Endothelial cell of umbilical vein (primary cell): Measurements from ENCODE around the gene HCFC1. TPM values are rescaled to one million over a fixed set of nuclear protein-coding genes. Genes with fewer than 3 reads are reported as not detected.

Source experiments
- BruUV-seq: library from RNA; stranded (reverse); fragments of 400-500 nt; replicated peaks from 2 replicates; lab custom pipeline; 2021; lab: Mats Ljungman, UMichigan
- CTCF ChIA-PET: fragments of 300-600, 350-600 bp; sonication (Branson Sonifier 250); formaldehyde crosslinking; loops from one replicate; lab custom pipeline; 2021; ENCODE audit warnings: antibody characterized with exemption, inconsistent platforms; lab: Charles Lee
- POLR2A ChIA-PET: fragments of 300-600, 350-600 bp; sonication (Branson Sonifier 250); formaldehyde crosslinking; loops from one replicate; lab custom pipeline; 2021; ENCODE audit warnings: antibody characterized with exemption, inconsistent platforms; lab: Charles Lee
- DNase-seq: peaks from one replicate; pipeline ENCODE4 v3.0.0-alpha.2; 2011; ENCODE audit warnings: low read depth, low spot score
- FAIRE-seq: peaks from 2 replicates; lab custom pipeline; 2011; peaks lifted over from hg19 to GRCh38; lab: Jason Lieb, UNC
- H2AFZ ChIP-seq: 2 replicates; pipeline ENCODE4 v1.6.0; 2012; ENCODE audit warnings: low read depth, low read length, control low read depth, inconsistent platforms
- H3K27ac ChIP-seq: 2 replicates; pipeline ENCODE4 v1.5.1; 2011; ENCODE audit warnings: low read depth, mild to moderate bottlenecking, control low read depth, low read length, moderate library complexity; ENCODE audit not compliant: insufficient read depth
- H3K27me3 ChIP-seq, 2 experiments: 2 replicates each; pipeline versions ENCODE4 v1.6.0 to v1.6.1; 2011; ENCODE audit warnings: low read length in 2 of 2, mixed read lengths in 1 of 2; ENCODE audit not compliant: control insufficient read depth in 2 of 2, insufficient read depth in 2 of 2
- H3K36me3 ChIP-seq, 2 experiments: 2 replicates in 1 of 2; 3 replicates in 1 of 2; pipeline ENCODE4 v1.5.1; 2011; ENCODE audit warnings: low read length in 2 of 2, mild to moderate bottlenecking in 1 of 2, moderate library complexity in 1 of 2; ENCODE audit not compliant: control insufficient read depth in 2 of 2, insufficient read depth in 2 of 2; ENCODE audit errors: extremely low read depth in 1 of 2
- H3K4me1 ChIP-seq: 3 replicates; pipeline ENCODE4 v1.5.1; 2011; ENCODE audit warnings: mild to moderate bottlenecking, low read length; ENCODE audit not compliant: control insufficient read depth, insufficient read depth; ENCODE audit errors: extremely low read depth
- H3K4me2 ChIP-seq: 2 replicates; pipeline ENCODE4 v1.6.1; 2011; ENCODE audit warnings: low read length, control low read depth, mixed read lengths; ENCODE audit not compliant: insufficient read depth
- H3K4me3 ChIP-seq, 3 experiments: fragments of 200-600 bp in 1 of 3; sonication (generic), shearing (Covaris generic) in 1 of 3; replicated peaks in 1 of 3; 2 replicates each; pipeline ENCODE4 v1.5.1; 2011 to 2016; ENCODE audit warnings: control low read depth in 3 of 3, low read length in 3 of 3, mild to moderate bottlenecking in 2 of 3, inconsistent platforms in 1 of 3, low read depth in 1 of 3, moderate library complexity in 1 of 3; ENCODE audit not compliant: insufficient read depth in 1 of 3
- H3K79me2 ChIP-seq: 2 replicates; pipeline ENCODE4 v1.6.0; 2012; ENCODE audit warnings: low read length, inconsistent platforms; ENCODE audit not compliant: control insufficient read depth, insufficient read depth
- H3K9ac ChIP-seq: replicated peaks from 2 replicates; pipeline ENCODE3; 2011; ENCODE audit warnings: low read length, control low read depth; ENCODE audit not compliant: insufficient read depth; ENCODE audit errors: extremely low read depth
- H3K9me1 ChIP-seq: replicated peaks from 3 replicates; pipeline ENCODE4 v1.6.0; 2011; ENCODE audit warnings: mild to moderate bottlenecking, low read length; ENCODE audit not compliant: control insufficient read depth, insufficient read depth; ENCODE audit errors: extremely low read depth
- H3K9me3 ChIP-seq: replicated peaks from 2 replicates; pipeline ENCODE4 v1.5.1; 2012; ENCODE audit warnings: low read length, inconsistent platforms; ENCODE audit not compliant: control insufficient read depth, insufficient read depth
- H4K20me1 ChIP-seq: replicated peaks from 2 replicates; pipeline ENCODE3; 2011; ENCODE audit warnings: mild to moderate bottlenecking, low read length; ENCODE audit not compliant: control insufficient read depth, insufficient read depth; ENCODE audit errors: extremely low read depth
- CTCF ChIP-seq, 2 donors: IDR thresholded peaks; 1 replicate in 1 of 2; 2 replicates in 1 of 2; pipeline ENCODE4 v1.5.1; 2011; ENCODE audit warnings: low read length in 2 of 2, mild to moderate bottlenecking in 2 of 2, moderate library complexity in 2 of 2, control low read depth in 1 of 2, inconsistent platforms in 1 of 2, low read depth in 1 of 2; ENCODE audit not compliant: insufficient read depth in 1 of 2; ENCODE audit errors: extremely low read depth in 1 of 2
- EZH2 ChIP-seq: IDR thresholded peaks from 2 replicates; pipeline ENCODE4 v1.6.1; 2012; ENCODE audit warnings: borderline replicate concordance, low read depth, mild to moderate bottlenecking, moderate library complexity, low read length, inconsistent platforms; ENCODE audit not compliant: severe bottlenecking
- FOS ChIP-seq: IDR thresholded peaks from 2 replicates; pipeline ENCODE4 v1.6.1; 2011; ENCODE audit warnings: mild to moderate bottlenecking, low read length, moderate library complexity, borderline replicate concordance; ENCODE audit not compliant: insufficient read depth
- GATA2 ChIP-seq: IDR thresholded peaks from 2 replicates; pipeline ENCODE4 v1.7.0; 2011; ENCODE audit warnings: low read depth, mild to moderate bottlenecking, moderate library complexity, mixed read lengths, low read length; ENCODE audit not compliant: insufficient read length, insufficient read depth
- JUN ChIP-seq: IDR thresholded peaks from 2 replicates; pipeline ENCODE4 v1.6.1; 2011; ENCODE audit warnings: borderline replicate concordance, low read depth; ENCODE audit not compliant: insufficient read length, insufficient read depth
- MYC ChIP-seq: IDR thresholded peaks from one replicate; pipeline ENCODE4 v1.6.1; 2011; ENCODE audit warnings: mild to moderate bottlenecking, low read depth, low read length
- POLR2A ChIP-seq: IDR thresholded peaks from 2 replicates; pipeline ENCODE4 v1.6.1; 2012; ENCODE audit warnings: low read depth, mild to moderate bottlenecking, control low read depth, low read length
- POLR2AphosphoS5 ChIP-seq: IDR thresholded peaks from 2 replicates; pipeline ENCODE4 v1.6.1; 2012; ENCODE audit warnings: low read depth, mild to moderate bottlenecking, control low read depth, low read length, moderate library complexity; ENCODE audit not compliant: insufficient read depth
- dilution Hi-C: fragments of 300-500 bp; cut with MboI; formaldehyde crosslinking; loops from one replicate; pipeline ENCODE4 v1.15.0; 2019; ENCODE audit warnings: low sequenced_read_pairs; ENCODE audit not compliant: extremely low pct_ligation_motif_present
- intact Hi-C: fragments of 100-400 bp; cut with micrococcal nuclease; formaldehyde crosslinking; loops from one replicate; pipeline ENCODE4 v1.10.0; 2022
- polyA plus RNA-seq, 4 experiments: library from polyadenylated mRNA; depleted of rRNA in 3 of 4; stranded (reverse) in 3 of 4; unstranded in 1 of 4; fragments of >200 nt; gene quantifications; 2 replicates each; pipeline versions ENCODE4 v1.2.1 to v1.2.3, GENCODE V29; 2011 to 2012; ENCODE audit warnings: missing spikeins in 1 of 4
- total RNA-seq: library from RNA; stranded (reverse); gene quantifications from 2 replicates; pipeline ENCODE4 v1.2.3, GENCODE V29; 2021
- TF ChIP-seq, protein P1 (sequence below): IDR thresholded peaks from 2 replicates; pipeline ENCODE4 v1.6.1; 2011; ENCODE audit not compliant: insufficient read depth, insufficient read length

HCFC1 gene
- total and polyA plus RNA-seq, 2 donors (not counting 3 experiments of a cell fraction or from before 2014, with no cell fraction given) = 15.9 to 85.9 TPM

GRCh38 chrX:153901753-153902140, 69.9 kb downstream of the HCFC1 start:
- no peak for TF ChIP-seq CTCF (IDR thresholded peaks at IDR 0.05; ENCODE audit: extremely low read depth in 1 of 2, insufficient read depth in 1 of 2, low read depth in 1 of 2, low read length in 2 of 2)
- no peak for TF ChIP-seq POLR2AphosphoS5
- TF ChIP-seq FOS = no peak
- no peak for TF ChIP-seq POLR2A
- no peak for TF ChIP-seq JUN
- TF ChIP-seq MYC = no peak
- TF ChIP-seq, protein P1, sequence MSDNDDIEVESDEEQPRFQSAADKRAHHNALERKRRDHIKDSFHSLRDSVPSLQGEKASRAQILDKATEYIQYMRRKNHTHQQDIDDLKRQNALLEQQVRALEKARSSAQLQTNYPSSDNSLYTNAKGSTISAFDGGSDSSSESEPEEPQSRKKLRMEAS = no peak
- no peak for TF ChIP-seq GATA2
- TF ChIP-seq EZH2 = no peak
- no peak overlapping the region for H3K9ac ChIP-seq
- H3K4me1 ChIP-seq = no peaks in the 10 kb centered on the region

More at GRCh38 chrX:153901753-153902140, 69.9 kb downstream of the HCFC1 start:
- no peaks in the 10 kb centered on the region for H3K9me1 ChIP-seq
- dilution Hi-C loops = no loop called here
- H3K27ac ChIP-seq = no peak overlapping the region
- H3K79me2 ChIP-seq = no peaks in the 10 kb centered on the region
- H3K4me3 ChIP-seq = no peak overlapping the region
- H4K20me1 ChIP-seq = no peaks in the 10 kb centered on the region
- FAIRE-seq (no peak), DNase-seq (no peak)
- ChIA-PET CTCF (interaction anchor here (1.2 kb wide), 1 partner anchor 21 kb away, joined by 4 read pairs; no protein-coding TSS in a partner anchor), POLR2A (no interaction called here)
- H3K36me3 ChIP-seq = no peaks in the 10 kb centered on the region
- no peak overlapping the region for H2AFZ ChIP-seq
- no peak overlapping the region for H3K4me2 ChIP-seq
- peaks cover 0 to 5% of the 10 kb centered on the region in 2 experiments for H3K27me3 ChIP-seq
- BruUV-seq = no TSS peak
- intact Hi-C loops = no loop called here
- no peaks in the 10 kb centered on the region for H3K9me3 ChIP-seq
